Stomach smooth muscle (tissue), 2 donors: ENCODE data around the gene HLA-F.

ENCODE experiments used
- H3K27ac ChIP-seq: one replicate; pipeline ENCODE4 v1.7.0; 2013; ENCODE audit warnings: mild to moderate bottlenecking, low read length, inconsistent platforms
- H3K27me3 ChIP-seq, 2 donors: one replicate each; pipeline ENCODE4 v1.7.0; 2013; ENCODE audit warnings: low read length in 2 of 2; ENCODE audit not compliant: insufficient read depth in 2 of 2, control insufficient read depth in 1 of 2
- H3K36me3 ChIP-seq, 2 donors: one replicate each; pipeline ENCODE4 v1.7.0; 2013; ENCODE audit warnings: low read length in 2 of 2; ENCODE audit not compliant: control insufficient read depth in 2 of 2, insufficient read depth in 2 of 2
- H3K4me1 ChIP-seq: one replicate; pipeline ENCODE4 v1.7.0; 2013; ENCODE audit warnings: low read length; ENCODE audit not compliant: control insufficient read depth, insufficient read depth
- H3K4me3 ChIP-seq, 2 donors: one replicate each; pipeline ENCODE4 v1.7.0; 2013; ENCODE audit warnings: low read length in 2 of 2
- H3K9ac ChIP-seq, 2 donors: one replicate each; pipeline ENCODE4 v1.7.0; 2013; ENCODE audit warnings: low read length in 2 of 2, mild to moderate bottlenecking in 1 of 2
- H3K9me3 ChIP-seq, 2 donors: one replicate each; pipeline ENCODE4 v1.7.0; 2013; ENCODE audit warnings: low read length in 2 of 2; ENCODE audit not compliant: control insufficient read depth in 2 of 2
- donor health status: healthy.
- donor health status: Pancreatic carcinoma.

The HLA-F gene

DNA sequence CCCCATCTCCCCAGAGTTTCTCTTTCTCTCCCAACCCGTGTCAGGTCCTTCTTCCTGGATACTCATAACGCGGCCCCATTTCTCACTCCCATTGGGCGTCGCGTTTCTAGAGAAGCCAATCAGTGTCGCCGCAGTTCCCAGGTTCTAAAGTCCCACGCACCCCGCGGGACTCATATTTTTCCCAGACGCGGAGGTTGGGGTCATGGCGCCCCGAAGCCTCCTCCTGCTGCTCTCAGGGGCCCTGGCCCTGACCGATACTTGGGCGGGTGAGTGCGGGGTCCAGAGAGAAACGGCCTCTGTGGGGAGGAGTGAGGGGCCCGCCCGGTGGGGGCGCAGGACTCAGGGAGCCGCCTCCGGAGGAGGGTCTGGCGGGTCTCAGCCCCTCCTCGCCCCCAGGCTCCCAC, at the start of gene HLA-F:
Gene HLA-F, plus strand, starts transcription at position 173 of the 404 bp plus-strand sequence. Its CDS starts 30 bp downstream, at position 203.
- Histone ChIP-seq H3K27me3 (no peaks in the 10 kb centered on the region), H3K27ac (peak within 1 kb of the TSS; percentile 53), H3K36me3 (peaks cover 0 to 9% of the 10 kb centered on the region in 2 donors), H3K9ac (peak within 1 kb of the TSS; percentile 81 to 82), H3K4me1 (peaks cover 15% of the 10 kb centered on the region), H3K9me3 (no peaks in the 10 kb centered on the region), H3K4me3 (peak within 1 kb of the TSS; percentile 89 to 94)

DNA sequence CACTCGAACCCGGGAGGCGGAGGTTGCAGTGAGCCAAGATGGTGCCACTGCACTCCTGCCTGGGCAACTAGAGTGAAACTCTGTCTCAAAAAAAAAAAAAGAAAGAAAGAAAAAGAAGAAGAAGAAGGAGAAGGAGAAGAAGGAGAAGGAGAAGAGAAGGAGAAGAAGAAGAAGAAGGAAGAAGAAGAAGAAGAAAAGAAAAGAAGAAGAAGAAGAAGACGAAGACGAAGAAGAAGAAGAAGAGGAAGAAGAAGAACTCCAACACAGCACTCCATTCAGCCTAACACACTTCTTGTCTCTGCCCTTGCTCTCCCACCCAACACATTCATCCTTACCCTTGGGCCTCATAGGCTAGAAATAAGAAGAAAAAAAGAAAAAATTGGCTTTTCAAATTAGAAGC, 49.2 kb upstream of the HLA-F start:
- Histone ChIP-seq H3K36me3 (no peaks in the 10 kb centered on the region), H3K4me1 (no peaks in the 10 kb centered on the region)

GRCh38 chr6:29675561-29675960, 47.7 kb upstream of the HLA-F start:
- H3K27me3 ChIP-seq = peaks cover 7% of the 10 kb centered on the region in 2 donors
- H3K9ac ChIP-seq = no peak overlapping the region
- H3K36me3 ChIP-seq = no peaks in the 10 kb centered on the region
- H3K4me3 ChIP-seq = no peak overlapping the region
- no peak overlapping the region for H3K27ac ChIP-seq
- no peaks in the 10 kb centered on the region for H3K4me1 ChIP-seq
- H3K9me3 ChIP-seq = no peaks in the 10 kb centered on the region

More for the DNA sequence above, 49.2 kb upstream of the HLA-F start:
- Histone ChIP-seq H3K27me3 (peaks cover 0 to 7% of the 10 kb centered on the region in 2 donors), H3K9me3 (no peaks in the 10 kb centered on the region), H3K27ac (no peak overlapping the region), H3K9ac (no peak overlapping the region), H3K4me3 (no peak overlapping the region)

- H3K9me3 ChIP-seq = no peaks in the 10 kb centered on the region
- H3K36me3 ChIP-seq = no peaks in the 10 kb centered on the region
- H3K9ac ChIP-seq = no peak overlapping the region
- no peak overlapping the region for H3K4me3 ChIP-seq
- no peaks in the 10 kb centered on the region for H3K4me1 ChIP-seq
- H3K27ac ChIP-seq = no peak overlapping the region
- peaks cover 0 to 14% of the 10 kb centered on the region in 2 donors for H3K27me3 ChIP-seq
These were observed 46.1 kb upstream of the HLA-F start for GRCh38 chr6:29676981-29677601.

- Histone ChIP-seq H3K4me1 (no peaks in the 10 kb centered on the region), H3K36me3 (no peaks in the 10 kb centered on the region), H3K9me3 (no peaks in the 10 kb centered on the region), H3K9ac (no peak overlapping the region), H3K27ac (no peak overlapping the region), H3K27me3 (peaks cover 0 to 14% of the 10 kb centered on the region in 2 donors), H3K4me3 (no peak overlapping the region)
These were observed 45.1 kb upstream of the HLA-F start for GRCh38 chr6:29678114-29678513.

DNA sequence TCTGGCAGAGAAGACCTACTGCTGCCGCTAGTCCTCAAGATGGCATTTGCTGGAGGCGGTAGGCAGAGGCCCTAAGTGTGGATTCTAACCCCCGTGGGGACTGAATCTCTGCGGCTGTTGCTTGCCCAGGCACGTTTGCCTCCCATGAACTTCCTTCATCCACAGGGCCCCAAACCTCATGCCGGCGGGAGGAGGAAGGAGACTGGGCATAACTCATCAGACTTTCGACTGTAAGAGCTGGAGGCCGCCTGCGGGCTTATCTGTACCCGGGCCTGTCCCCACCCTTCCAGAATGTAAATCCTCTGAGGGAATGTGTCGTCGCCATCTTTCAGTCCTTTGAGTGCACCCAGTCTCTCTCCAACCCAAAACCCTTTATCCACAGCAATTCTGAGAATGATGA, 43.3 kb upstream of the HLA-F start:
- H3K27me3 ChIP-seq = peaks cover 0 to 14% of the 10 kb centered on the region in 2 donors
- H3K36me3 ChIP-seq = no peaks in the 10 kb centered on the region
- no peak overlapping the region for H3K9ac ChIP-seq
- H3K9me3 ChIP-seq = peaks cover 0 to under 1% of the 10 kb centered on the region in 2 donors
- no peaks in the 10 kb centered on the region for H3K4me1 ChIP-seq
- H3K27ac ChIP-seq = no peak overlapping the region
- no peak overlapping the region for H3K4me3 ChIP-seq

- H3K36me3 ChIP-seq = no peaks in the 10 kb centered on the region
- no peak overlapping the region for H3K9ac ChIP-seq
- H3K4me3 ChIP-seq = peak overlapping the region in 1 of 2 donors; percentile 12
- H3K27ac ChIP-seq = no peak overlapping the region
- H3K4me1 ChIP-seq = no peaks in the 10 kb centered on the region
- peaks cover 0 to 3% of the 10 kb centered on the region in 2 donors for H3K9me3 ChIP-seq
- H3K27me3 ChIP-seq = peaks cover 0 to 14% of the 10 kb centered on the region in 2 donors
These were observed 42.8 kb upstream of the HLA-F start for GRCh38 chr6:29680416-29680815.

DNA sequence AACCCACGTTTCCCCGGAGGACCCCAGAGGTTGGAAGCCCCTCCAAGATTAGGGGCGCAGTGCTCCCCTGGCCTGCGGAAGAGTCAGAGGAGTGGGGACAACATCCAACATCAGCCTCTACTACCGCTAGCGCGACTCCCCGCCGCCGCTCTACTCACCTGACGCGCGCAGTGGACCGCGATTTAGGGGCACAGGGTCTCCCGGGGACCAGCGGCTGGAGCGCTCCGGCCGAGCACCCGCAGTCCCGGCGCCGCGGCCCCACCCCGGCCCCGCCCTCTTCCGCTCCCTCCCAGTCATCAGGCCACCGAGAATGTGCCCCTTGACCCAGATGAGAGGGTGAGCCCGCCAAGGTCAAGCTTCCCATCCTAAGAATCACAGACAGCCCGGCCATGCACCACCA, 42.3 kb upstream of the HLA-F start, which contains the start of gene ZFP57:
Gene ZFP57, minus strand, starts transcription at position 249 of the 400 bp plus-strand sequence. CDS start 4,149 bp downstream, outside the sequence.
- Histone ChIP-seq H3K9ac (no peak within 1 kb of the TSS), H3K27ac (no peak within 1 kb of the TSS), H3K9me3 (peaks cover 0 to 3% of the 10 kb centered on the region in 2 donors), H3K36me3 (no peaks in the 10 kb centered on the region), H3K4me3 (peak within 1 kb of the TSS in 1 of 2 donors; percentile 12), H3K4me1 (no peaks in the 10 kb centered on the region), H3K27me3 (peaks cover 0 to 14% of the 10 kb centered on the region in 2 donors)

GRCh38 chr6:29681811-29682210, 41.4 kb upstream of the HLA-F start:
- Histone ChIP-seq H3K4me1 (no peaks in the 10 kb centered on the region), H3K36me3 (no peaks in the 10 kb centered on the region), H3K4me3 (no peak overlapping the region), H3K9me3 (peaks cover 0 to 3% of the 10 kb centered on the region in 2 donors), H3K9ac (no peak overlapping the region), H3K27me3 (peaks cover 0 to 14% of the 10 kb centered on the region in 2 donors), H3K27ac (no peak overlapping the region)

DNA sequence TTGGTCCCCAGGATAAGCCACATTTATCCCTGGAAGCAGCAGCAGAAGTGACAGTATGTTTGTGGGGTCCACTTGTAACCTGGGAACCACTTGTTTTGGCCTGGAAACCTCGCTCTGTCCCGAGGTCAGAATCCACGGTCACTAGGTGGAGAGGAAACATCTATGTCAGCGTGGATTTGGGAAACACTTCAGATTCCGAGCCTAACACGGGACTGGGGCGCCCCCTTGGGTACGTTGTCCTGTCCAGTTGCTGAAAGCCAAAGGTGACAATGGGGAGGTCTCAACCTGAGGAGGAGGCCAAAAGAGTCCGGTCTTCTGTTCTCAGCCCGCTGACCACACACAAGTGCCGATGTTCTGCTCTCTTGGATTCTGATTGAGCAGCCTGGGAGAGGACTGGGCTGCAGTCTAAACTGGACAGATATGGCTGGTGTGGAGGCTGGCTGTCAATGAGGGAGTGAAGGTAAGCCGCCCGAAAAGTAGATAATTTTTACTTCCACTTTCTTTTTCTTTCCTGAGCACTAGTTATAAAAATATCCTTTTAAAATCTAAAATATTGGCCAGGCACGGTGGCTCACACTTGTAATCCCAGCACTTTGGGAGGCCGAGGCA, 37.4 kb upstream of the HLA-F start:
- H3K9ac ChIP-seq = no peak overlapping the region
- no peaks in the 10 kb centered on the region for H3K36me3 ChIP-seq
- peaks cover 0 to 3% of the 10 kb centered on the region in 2 donors for H3K9me3 ChIP-seq
- H3K27ac ChIP-seq = no peak overlapping the region
- no peaks in the 10 kb centered on the region for H3K4me1 ChIP-seq
- no peak overlapping the region for H3K4me3 ChIP-seq
- peaks cover 0 to 4% of the 10 kb centered on the region in 2 donors for H3K27me3 ChIP-seq

DNA sequence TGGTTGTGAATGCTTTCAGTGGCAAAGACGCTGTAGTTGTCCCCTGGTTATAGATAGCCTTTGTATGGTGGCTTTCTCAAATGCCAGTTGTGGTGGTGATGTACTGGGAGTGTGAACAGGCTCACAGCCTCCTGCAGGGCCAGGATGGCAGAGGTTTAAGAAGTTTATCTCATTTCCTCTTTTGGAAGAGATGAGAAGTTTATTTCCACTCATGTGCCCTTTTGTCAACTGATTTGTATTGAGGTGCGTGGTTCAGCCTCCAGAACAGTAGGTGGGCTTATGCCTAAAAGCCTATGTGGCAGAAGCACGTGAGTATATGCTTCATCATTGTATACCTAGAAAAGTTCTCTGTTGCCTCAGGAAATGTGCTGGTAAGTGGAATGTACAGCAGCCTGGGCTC, 28.6 kb upstream of the HLA-F start:
- Histone ChIP-seq H3K4me1 (no peaks in the 10 kb centered on the region), H3K27ac (no peak overlapping the region), H3K9ac (no peak overlapping the region), H3K9me3 (peaks cover 0 to 6% of the 10 kb centered on the region in 2 donors), H3K36me3 (no peaks in the 10 kb centered on the region), H3K4me3 (no peak overlapping the region), H3K27me3 (peaks cover 0 to 13% of the 10 kb centered on the region in 2 donors)
